Choroid plexus epithelial cell (primary cell): ENCODE results near the gene IL10RA.
"Not testable (repeated sequence)": the region's sequence is repeated elsewhere in the genome, so short reads cannot be mapped to it uniquely, and the experiment has no call there.

Experiments
- DNase-seq: peaks from one replicate; pipeline ENCODE4 v3.0.0-alpha.2; 2010; ENCODE audit warnings: low read depth
- H3K4me3 ChIP-seq: 2 replicates; pipeline ENCODE4 v1.5.1; 2011; ENCODE audit warnings: low read depth, mild to moderate bottlenecking, control low read depth, low read length, moderate library complexity
- CTCF ChIP-seq: conservative IDR thresholded peaks from 2 replicates; pipeline ENCODE4 v1.5.1; 2011; ENCODE audit warnings: low read depth, mild to moderate bottlenecking, control low read depth, inconsistent platforms, low read length, moderate library complexity

IL10RA gene

GRCh38 chr11:117973503-117973860 is 12.7 kb upstream of the IL10RA start:
- DNase-seq: no peak
- H3K4me3 ChIP-seq: no peak overlapping the region
- TF ChIP-seq CTCF: no peak

- no peak for TF ChIP-seq CTCF
- no peak overlapping the region for H3K4me3 ChIP-seq
- DNase-seq: no peak
These were observed 9.7 kb upstream of the IL10RA start for GRCh38 chr11:117976445-117976844.

GRCh38 chr11:117977029-117977428 is 9.2 kb upstream of the IL10RA start:
- no peak for TF ChIP-seq CTCF
- DNase-seq: no peak

GRCh38 chr11:117977612-117978264 is 8.5 kb upstream of the IL10RA start:
- DNase-seq: not testable (repeated sequence)

More at GRCh38 chr11:117977029-117977428, 9.2 kb upstream of the IL10RA start:
- no peak overlapping the region for H3K4me3 ChIP-seq

GRCh38 chr11:117978291-117978910 is 7.8 kb upstream of the IL10RA start:
- DNase-seq, H3K4me3 ChIP-seq: not testable (repeated sequence)

More at GRCh38 chr11:117977612-117978264, 8.5 kb upstream of the IL10RA start:
- H3K4me3 ChIP-seq: not testable (repeated sequence)

- TF ChIP-seq CTCF: no peak
- H3K4me3 ChIP-seq: no peak overlapping the region
- no peak for DNase-seq
These were observed 7.2 kb upstream of the IL10RA start for GRCh38 chr11:117978991-117979390.

GRCh38 chr11:117979481-117980211 is 6.5 kb upstream of the IL10RA start:
- H3K4me3 ChIP-seq: no peak overlapping the region
- TF ChIP-seq CTCF: no peak
- no peak for DNase-seq

- DNase-seq: no peak
- no peak for TF ChIP-seq CTCF
- no peak overlapping the region for H3K4me3 ChIP-seq
These were observed 5.9 kb upstream of the IL10RA start for GRCh38 chr11:117980280-117980679.
